IMR-90 (cell line): ENCODE results near the gene PON2. TPM values are rescaled to one million over a fixed set of nuclear protein-coding genes. Genes with fewer than 3 reads are reported as not detected.

Experiments
- ATAC-seq: fragments of 200-7000 bp; cut with Tn5 transposase; 2 replicates; pipeline ENCODE4 v1.9.1; 2020; ENCODE audit warnings: low read depth, mild to moderate bottlenecking, moderate library complexity
- BruUV-seq: library from RNA; stranded (reverse); fragments of 400-500 nt; replicated peaks from 2 replicates; lab custom pipeline; 2021; lab: Mats Ljungman, UMichigan
- CTCF ChIA-PET: fragments of 300-600 bp; formaldehyde crosslinking; extraction: SDS; loops from one replicate; lab custom pipeline; 2021; ENCODE audit warnings: antibody characterized with exemption; lab: Yijun Ruan, JAX
- POLR2A ChIA-PET: fragments of 300-600 bp; sonication (Branson Sonifier 250); formaldehyde crosslinking; loops from one replicate; lab custom pipeline; 2022; ENCODE audit warnings: antibody characterized with exemption; ENCODE audit not compliant: unreplicated experiment; lab: Charles Lee
- DNase-seq: peaks from one replicate; pipeline ENCODE4 v3.0.0; 2013
- H2AFZ ChIP-seq: replicated peaks from 2 replicates; pipeline ENCODE3; 2013; ENCODE audit warnings: low read length, mild to moderate bottlenecking; ENCODE audit not compliant: poor library complexity
- H2AK5ac ChIP-seq: 2 replicates; pipeline ENCODE4 v1.6.1; 2013; ENCODE audit warnings: low read depth, low read length, inconsistent platforms
- H2AK9ac ChIP-seq: replicated peaks from 2 replicates; pipeline ENCODE3; 2013; ENCODE audit warnings: mild to moderate bottlenecking, low read depth, low read length, moderate library complexity; ENCODE audit not compliant: poor library complexity
- H2BK120ac ChIP-seq: 2 replicates; pipeline ENCODE4 v1.6.1; 2013; ENCODE audit warnings: low read depth, low read length, inconsistent platforms
- H2BK15ac ChIP-seq: 3 replicates; pipeline ENCODE4 v1.6.1; 2013; ENCODE audit warnings: low read depth, low read length, inconsistent platforms
- H2BK20ac ChIP-seq: 2 replicates; pipeline ENCODE4 v1.6.1; 2013; ENCODE audit warnings: low read depth, mild to moderate bottlenecking, inconsistent platforms, low read length, moderate library complexity
- H2BK5ac ChIP-seq: 2 replicates; pipeline ENCODE4 v1.6.1; 2013; ENCODE audit warnings: mild to moderate bottlenecking, low read depth, low read length, inconsistent platforms; ENCODE audit not compliant: poor library complexity, severe bottlenecking
- H3K14ac ChIP-seq: replicated peaks from 2 replicates; pipeline ENCODE4 v1.6.1; 2013; ENCODE audit warnings: low read depth, low read length, inconsistent platforms
- H3K18ac ChIP-seq: 2 replicates; pipeline ENCODE4 v1.6.1; 2013; ENCODE audit warnings: low read depth, low read length, control low read depth
- H3K23ac ChIP-seq: 2 replicates; pipeline ENCODE4 v1.6.1; 2013; ENCODE audit warnings: low read depth, low read length, inconsistent platforms
- H3K27ac ChIP-seq: 2 replicates; pipeline ENCODE4 v1.5.1; 2013; ENCODE audit warnings: mild to moderate bottlenecking, control low read depth, low read length; ENCODE audit not compliant: insufficient read depth
- H3K27me3 ChIP-seq: 2 replicates; pipeline ENCODE4 v1.6.1; 2013; ENCODE audit warnings: low read length; ENCODE audit not compliant: control insufficient read depth, insufficient read depth
- H3K36me3 ChIP-seq: 2 replicates; pipeline ENCODE4 v1.6.1; 2013; ENCODE audit warnings: low read length, mixed read lengths; ENCODE audit not compliant: control insufficient read depth, insufficient read depth
- H3K4ac ChIP-seq: 2 replicates; pipeline ENCODE4 v1.6.1; 2013; ENCODE audit warnings: low read depth, low read length, inconsistent platforms
- H3K4me1 ChIP-seq: 2 replicates; pipeline ENCODE4 v1.6.1; 2013; ENCODE audit warnings: low read length, mixed read lengths; ENCODE audit not compliant: control insufficient read depth, insufficient read depth
- H3K4me2 ChIP-seq: 2 replicates; pipeline ENCODE4 v1.6.1; 2013; ENCODE audit warnings: low read depth, mild to moderate bottlenecking, control low read depth, low read length, moderate library complexity
- H3K4me3 ChIP-seq: 2 replicates; pipeline ENCODE4 v1.5.1; 2013; ENCODE audit warnings: low read depth, mild to moderate bottlenecking, control low read depth, low read length, moderate library complexity; ENCODE audit not compliant: insufficient read depth
- H3K56ac ChIP-seq: 2 replicates; pipeline ENCODE4 v1.6.1; 2013; ENCODE audit warnings: low read length, inconsistent platforms; ENCODE audit not compliant: insufficient read depth; ENCODE audit errors: extremely low read depth
- H3K79me1 ChIP-seq, 2 experiments: 2 replicates each; pipeline ENCODE4 v1.6.1; 2013; ENCODE audit warnings: low read length in 2 of 2, inconsistent platforms in 1 of 2, low read depth in 1 of 2
- H3K9ac ChIP-seq: 2 replicates; pipeline ENCODE4 v1.6.1; 2013; ENCODE audit warnings: low read depth, low read length, control low read depth
- H3K9me1 ChIP-seq: 2 replicates; pipeline ENCODE4 v1.6.1; 2013; ENCODE audit warnings: low read length, inconsistent platforms; ENCODE audit not compliant: insufficient read depth
- H3K9me3 ChIP-seq: 2 replicates; pipeline ENCODE4 v1.6.1; 2013; ENCODE audit warnings: low read length; ENCODE audit not compliant: control insufficient read depth, insufficient read depth
- H4K20me1 ChIP-seq: 2 replicates; pipeline ENCODE4 v1.6.1; 2013; ENCODE audit warnings: low read length, inconsistent platforms; ENCODE audit not compliant: insufficient read depth
- H4K5ac ChIP-seq: 2 replicates; pipeline ENCODE4 v1.6.1; 2013; ENCODE audit warnings: mild to moderate bottlenecking, low read depth, low read length, control low read depth
- H4K8ac ChIP-seq, 2 experiments: 2 replicates each; pipeline ENCODE4 v1.6.1; 2013; ENCODE audit warnings: low read depth in 2 of 2, low read length in 2 of 2, control low read depth in 1 of 2, inconsistent platforms in 1 of 2
- H4K91ac ChIP-seq: 2 replicates; pipeline ENCODE4 v1.6.1; 2013; ENCODE audit warnings: low read depth, low read length, inconsistent platforms; ENCODE audit not compliant: insufficient read depth
- BHLHE40 ChIP-seq: fragments of 150-350 bp; IDR thresholded peaks from 2 replicates; pipeline ENCODE4 v1.6.1; 2016; ENCODE audit warnings: mild to moderate bottlenecking, low read depth, low read length
- CEBPB ChIP-seq: IDR thresholded peaks from 2 replicates; pipeline ENCODE4 v1.6.1; 2012; ENCODE audit warnings: low read depth, low read length, improper control_type of control experiment
- CHD1 ChIP-seq: IDR thresholded peaks from 2 replicates; pipeline ENCODE4 v1.6.1; 2012; ENCODE audit warnings: low read depth, low read length, improper control_type of control experiment
- CTCF ChIP-seq: conservative IDR thresholded peaks from 2 replicates; pipeline ENCODE4 v1.5.1; 2012; ENCODE audit warnings: mild to moderate bottlenecking, low read depth, low read length, improper control_type of control experiment
- ELK1 ChIP-seq: fragments of 150-350 bp; IDR thresholded peaks from 2 replicates; pipeline ENCODE4 v1.6.1; 2016; ENCODE audit warnings: low read depth, mild to moderate bottlenecking, low read length, moderate library complexity, borderline replicate concordance
- FOS ChIP-seq: fragments of 150-350 bp; IDR thresholded peaks from 2 replicates; pipeline ENCODE4 v1.6.1; 2016; ENCODE audit warnings: low read depth, low read length
- MAFK ChIP-seq: IDR thresholded peaks from 2 replicates; pipeline ENCODE4 v1.6.1; 2012; ENCODE audit warnings: low read depth, low read length, improper control_type of control experiment
- MAZ ChIP-seq: IDR thresholded peaks from 2 replicates; pipeline ENCODE4 v1.6.1; 2012; ENCODE audit warnings: low read depth, mild to moderate bottlenecking, low read length, improper control_type of control experiment, moderate library complexity, borderline replicate concordance
- MXI1 ChIP-seq: IDR thresholded peaks from 2 replicates; pipeline ENCODE4 v1.6.1; 2012; ENCODE audit warnings: low read depth, mild to moderate bottlenecking, low read length, moderate library complexity, borderline replicate concordance
- NFE2L2 ChIP-seq: fragments of 150-350 bp; IDR thresholded peaks from 2 replicates; pipeline ENCODE4 v1.6.1; 2016; ENCODE audit warnings: low read depth, mild to moderate bottlenecking, low read length
- POLR2A ChIP-seq: IDR thresholded peaks from 2 replicates; pipeline ENCODE4 v1.6.1; 2012; ENCODE audit warnings: mild to moderate bottlenecking, low read depth, low read length
- RAD21 ChIP-seq: IDR thresholded peaks from 2 replicates; pipeline ENCODE4 v1.6.1; 2012; ENCODE audit warnings: low read length, improper control_type of control experiment
- RCOR1 ChIP-seq: IDR thresholded peaks from 2 replicates; pipeline ENCODE4 v1.6.1; 2012; ENCODE audit warnings: mild to moderate bottlenecking, low read length, improper control_type of control experiment; ENCODE audit not compliant: insufficient replicate concordance
- RFX5 ChIP-seq: IDR thresholded peaks from 2 replicates; pipeline ENCODE4 v1.8.0; 2012; ENCODE audit warnings: low read depth, mild to moderate bottlenecking, low read length, moderate library complexity
- SMC3 ChIP-seq: fragments of 150-350 bp; IDR thresholded peaks from 2 replicates; pipeline ENCODE4 v1.6.1; 2016; ENCODE audit warnings: low read depth, mild to moderate bottlenecking, antibody characterized with exemption, low read length, moderate library complexity
- USF2 ChIP-seq: fragments of 150-350 bp; IDR thresholded peaks from 2 replicates; pipeline ENCODE4 v1.6.1; 2017; ENCODE audit warnings: mild to moderate bottlenecking, antibody characterized with exemption, low read length, low read depth
- WGBS, 2 experiments: methylation state at CpG; one replicate each; pipeline versions ENCODE4 v1.1.5 to v1.1.7; 2013; ENCODE audit warnings: missing lambda C conversion rate in 2 of 2; ENCODE audit not compliant: insufficient read length in 1 of 2; ENCODE audit errors: extremely low coverage in 2 of 2; 5-methylcytosine and 5-hydroxymethylcytosine counted together
- dilution Hi-C: fragments of 300-500 bp; cut with HindIII; formaldehyde crosslinking; loops from one replicate; pipeline ENCODE4 v1.14.3; 2018; ENCODE audit warnings: low sequenced_read_pairs; ENCODE audit not compliant: unreplicated experiment
- in situ Hi-C: fragments of 300-500 bp; cut with MboI; formaldehyde crosslinking; loops from 3 replicates; pipeline ENCODE4 v1.14.3; 2019; ENCODE audit warnings: low sequenced_read_pairs, inconsistent platforms, mixed read lengths
- intact Hi-C: fragments of 100-400 bp; cut with micrococcal nuclease; formaldehyde crosslinking; loops from 2 replicates; pipeline ENCODE4 v1.10.0; 2022
- polyA plus RNA-seq, 3 experiments: library from polyadenylated mRNA; depleted of rRNA; stranded (reverse); fragments of >200 nt; gene quantifications; 2 replicates each; pipeline ENCODE4 v1.2.3, GENCODE V29; 2012; ENCODE audit warnings: low replicate concordance in 1 of 3
- total RNA-seq: library from RNA; depleted of rRNA; stranded (reverse); fragments of >200 nt; gene quantifications from 2 replicates; pipeline ENCODE4 v1.2.3, GENCODE V29; 2012

PON2 gene
- total and polyA plus RNA-seq, 2 of the 4 experiments (the other 2 are of a cell fraction): 36.2 to 65.7 TPM

GRCh38 chr7:95470452-95470851 lies 35.6 kb upstream of the PON2 start:
- Histone ChIP-seq H4K91ac (no peak overlapping the region), H2BK20ac (no peak overlapping the region), H3K4me1 (no peaks in the 10 kb centered on the region), H3K4me3 (no peak overlapping the region), H3K4ac (no peak overlapping the region), H3K79me1 (no peaks in the 10 kb centered on the region), H4K8ac (no peak overlapping the region), H2BK120ac (no peak overlapping the region), H3K14ac (no peak overlapping the region), H2AFZ (no peak overlapping the region), H2AK9ac (no peak overlapping the region), H3K9me3 (no peaks in the 10 kb centered on the region), H2BK15ac (no peak overlapping the region), H3K27ac (no peak overlapping the region), H3K4me2 (no peak overlapping the region), H3K27me3 (peaks cover 15% of the 10 kb centered on the region), H3K18ac (no peak overlapping the region), H2AK5ac (no peak overlapping the region), H3K9me1 (no peaks in the 10 kb centered on the region), H3K9ac (no peak overlapping the region), H3K23ac (no peak overlapping the region), H3K56ac (no peak overlapping the region), H3K36me3 (no peaks in the 10 kb centered on the region), H4K5ac (no peak overlapping the region), H4K20me1 (no peaks in the 10 kb centered on the region), H2BK5ac (no peak overlapping the region)
- TF ChIP-seq RCOR1: no peak
- TF ChIP-seq NFE2L2: no peak
- TF ChIP-seq MAZ: no peak
- no peak for TF ChIP-seq MAFK
- TF ChIP-seq CTCF: no peak
- TF ChIP-seq CEBPB: no peak
- TF ChIP-seq BHLHE40: no peak
- TF ChIP-seq MXI1: no peak
- no peak for TF ChIP-seq SMC3
- no peak for TF ChIP-seq USF2
- TF ChIP-seq POLR2A: no peak
- no peak for TF ChIP-seq CHD1
- TF ChIP-seq ELK1: no peak
- TF ChIP-seq RFX5: no peak
- TF ChIP-seq FOS: no peak
- TF ChIP-seq RAD21: no peak
- intact Hi-C loops (no loop called here), dilution Hi-C loops (no loop called here), in situ Hi-C loops (loop anchor here (10.0 kb wide), 2 partner anchors 276 to 1016 kb away; no protein-coding TSS in a partner anchor)
- ATAC-seq (no peak), DNase-seq (peak; percentile 16)
- no TSS peak for BruUV-seq
- ChIA-PET CTCF (no interaction called here), POLR2A (no interaction called here)
- no CpG with 5 or more reads among the region's 3 CpGs for WGBS, 2 experiments
